ENCODE data around the gene BATF2. TPM values are rescaled to one million over a fixed set of nuclear protein-coding genes. Genes with fewer than 3 reads are reported as not detected.
A peak's percentile ranks its signal among the peaks of the same experiment; 100 is the strongest.

BATF2 gene
- total and polyA plus RNA-seq, 12 donors: 0.66 to 31.8 (median 1.7) TPM

DNA sequence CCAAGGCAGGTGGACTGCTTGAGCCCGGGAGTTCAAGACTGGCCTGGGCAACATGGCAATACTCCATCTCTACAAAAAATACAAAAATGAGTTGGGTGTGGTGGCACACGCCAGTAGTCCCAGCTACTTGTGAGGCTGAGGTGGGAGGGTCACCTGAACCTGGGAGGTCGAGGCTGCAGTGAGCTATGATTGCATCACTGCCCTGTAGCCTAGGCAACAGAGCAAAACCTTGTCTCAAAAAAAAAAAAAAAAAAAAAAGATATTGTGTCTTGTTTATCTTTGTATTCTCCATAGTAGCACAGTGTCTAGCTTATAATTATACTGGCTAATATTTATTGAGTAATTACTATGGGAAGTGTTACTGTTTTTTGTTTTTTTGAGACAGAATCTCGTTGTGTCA, 45.2 kb downstream of the BATF2 start:
- H3K4me3 ChIP-seq: no peak overlapping the region
- no peaks in the 10 kb centered on the region for H3K9me3 ChIP-seq
- intact Hi-C loops (cut with DNase I): no loop called here
- peaks cover 0 to 21% (median 0%) of the 10 kb centered on the region in 7 donors for H3K27me3 ChIP-seq
- TF ChIP-seq, protein P1, sequence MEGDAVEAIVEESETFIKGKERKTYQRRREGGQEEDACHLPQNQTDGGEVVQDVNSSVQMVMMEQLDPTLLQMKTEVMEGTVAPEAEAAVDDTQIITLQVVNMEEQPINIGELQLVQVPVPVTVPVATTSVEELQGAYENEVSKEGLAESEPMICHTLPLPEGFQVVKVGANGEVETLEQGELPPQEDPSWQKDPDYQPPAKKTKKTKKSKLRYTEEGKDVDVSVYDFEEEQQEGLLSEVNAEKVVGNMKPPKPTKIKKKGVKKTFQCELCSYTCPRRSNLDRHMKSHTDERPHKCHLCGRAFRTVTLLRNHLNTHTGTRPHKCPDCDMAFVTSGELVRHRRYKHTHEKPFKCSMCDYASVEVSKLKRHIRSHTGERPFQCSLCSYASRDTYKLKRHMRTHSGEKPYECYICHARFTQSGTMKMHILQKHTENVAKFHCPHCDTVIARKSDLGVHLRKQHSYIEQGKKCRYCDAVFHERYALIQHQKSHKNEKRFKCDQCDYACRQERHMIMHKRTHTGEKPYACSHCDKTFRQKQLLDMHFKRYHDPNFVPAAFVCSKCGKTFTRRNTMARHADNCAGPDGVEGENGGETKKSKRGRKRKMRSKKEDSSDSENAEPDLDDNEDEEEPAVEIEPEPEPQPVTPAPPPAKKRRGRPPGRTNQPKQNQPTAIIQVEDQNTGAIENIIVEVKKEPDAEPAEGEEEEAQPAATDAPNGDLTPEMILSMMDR (IDR thresholded peaks at IDR 0.05): no peak
- 76% methylated on average over 4 of the region's 4 CpGs for WGBS, 2 donors
- ATAC-seq (no peak), DNase-seq (no peak)
- no peak overlapping the region for H3K27ac ChIP-seq
- no peaks in the 10 kb centered on the region for H3K4me1 ChIP-seq
- H3K36me3 ChIP-seq: no peaks in the 10 kb centered on the region

DNA sequence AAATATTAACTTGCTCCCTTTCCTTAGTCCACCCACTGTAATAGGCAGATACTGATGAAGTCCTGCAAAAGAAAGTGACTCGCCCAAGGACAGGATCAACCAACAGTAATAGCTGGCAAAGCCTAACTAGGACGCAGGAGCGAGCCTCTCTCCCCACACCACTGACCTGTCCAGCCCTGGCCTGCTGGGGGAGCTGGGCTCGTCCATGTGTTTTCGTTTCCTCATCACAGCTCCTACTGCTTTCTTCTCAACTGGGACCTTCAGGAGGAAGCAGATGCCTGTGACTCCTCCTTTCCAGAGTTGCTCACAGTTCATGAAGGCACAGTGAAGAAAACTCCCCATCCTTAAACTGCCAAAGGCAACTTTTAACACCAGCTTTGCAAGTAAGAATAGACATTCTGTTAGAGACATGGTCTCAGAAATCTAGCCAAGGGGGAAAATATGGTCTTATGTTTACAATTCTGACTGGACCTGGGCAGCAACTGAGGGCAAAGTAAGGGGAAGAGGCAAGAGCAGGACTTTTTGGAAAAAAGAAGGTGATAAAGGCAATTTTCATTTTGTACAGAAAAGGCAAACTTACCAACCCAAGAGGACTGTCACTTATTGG, 49.5 kb downstream of the BATF2 start:
- Histone ChIP-seq H3K9me3 (no peaks in the 10 kb centered on the region), H3K4me3 (no peak overlapping the region), H3K4me1 (no peaks in the 10 kb centered on the region), H3K27me3 (peaks cover 0 to 8% (median 0%) of the 10 kb centered on the region in 7 donors), H3K36me3 (no peaks in the 10 kb centered on the region), H3K27ac (no peak overlapping the region)
- TF ChIP-seq, protein P1 (IDR thresholded peaks at IDR 0.05): peak in 5 of 9 donors; percentile 11 to 35 (median 18)
- peak in 3 of 8 donors; percentile 65 to 75 (median 65) for ATAC-seq
- 34 to 50% methylated on average over 5 of the region's 5 CpGs for WGBS, 2 donors
- intact Hi-C loops (cut with DNase I): no loop called here
- DNase-seq: no peak

Small RNAs within 50 kb of the gene (microRNA-seq; reads per million reads assigned to microRNA genes)
- 0 reads per million in 2 donors for gene MIR6879

Other genes starting within 250 kb of the BATF2 start
- gene PYGM, start 237.0 kb downstream of the BATF2 start, total RNA-seq: 100 to 1,000 TPM in 8 of 10 donors, 10 to 100 TPM in 2; 76.8 to 249 (median 132) TPM
- 10 to 100 TPM; 11.3 to 90.1 TPM for gene PYGM, start 237.0 kb downstream of the BATF2 start, polyA plus RNA-seq
- 100 to 1,000 TPM; 149 to 201 (median 165) TPM for gene SF1, start 218.4 kb downstream of the BATF2 start, total RNA-seq
- 10 to 100 TPM; 45.6 to 91.1 TPM for gene SF1, start 218.4 kb downstream of the BATF2 start, polyA plus RNA-seq
- gene MAP4K2, start 193.8 kb downstream of the BATF2 start, total RNA-seq: 10 to 100 TPM in 2 of 10 donors, 1 to 10 TPM in 8; 4.6 to 11.3 (median 8.1) TPM
- gene MAP4K2, start 193.8 kb downstream of the BATF2 start, polyA plus RNA-seq: 10 to 100 TPM in 1 of 2 donors, 1 to 10 TPM in 1; 7.8 to 19.9 TPM
- 10 to 100 TPM in 2 of 10 donors, 1 to 10 TPM in 8; 5.8 to 12.5 (median 8.1) TPM for gene MEN1, start 186.4 kb downstream of the BATF2 start, total RNA-seq
- gene MEN1, start 186.4 kb downstream of the BATF2 start, polyA plus RNA-seq: 10 to 100 TPM in 1 of 2 donors, 1 to 10 TPM in 1; 9.9 to 10.7 TPM
- 1 to 10 TPM in 1 of 10 donors, under 1 TPM in 9; 0.04 to 1.3 (median 0.27) TPM for gene CDC42BPG, start 152.3 kb downstream of the BATF2 start, total RNA-seq
- gene CDC42BPG, start 152.3 kb downstream of the BATF2 start, polyA plus RNA-seq: under 1 TPM; 0.17 to 0.37 TPM
- 10 to 100 TPM; 30.7 to 73.1 (median 43.9) TPM for gene EHD1, start 118.3 kb downstream of the BATF2 start, total RNA-seq
- gene EHD1, start 118.3 kb downstream of the BATF2 start, polyA plus RNA-seq: 10 to 100 TPM; 26.0 to 39.7 TPM
- gene ATG2A, start 79.8 kb downstream of the BATF2 start, total RNA-seq: 10 to 100 TPM; 12.4 to 17.7 (median 16.0) TPM
- gene ATG2A, start 79.8 kb downstream of the BATF2 start, polyA plus RNA-seq: 10 to 100 TPM; 14.8 to 18.6 TPM
- 10 to 100 TPM; 13.4 to 29.8 (median 20.4) TPM for gene PPP2R5B, start 72.3 kb downstream of the BATF2 start, total RNA-seq
- gene PPP2R5B, start 72.3 kb downstream of the BATF2 start, polyA plus RNA-seq: 10 to 100 TPM; 26.6 to 30.8 TPM
- not detected for gene GPHA2, start 61.1 kb downstream of the BATF2 start, total RNA-seq
- gene GPHA2, start 61.1 kb downstream of the BATF2 start, polyA plus RNA-seq: not detected
- not detected for gene MAJIN, start 24.9 kb downstream of the BATF2 start, total RNA-seq
- gene MAJIN, start 24.9 kb downstream of the BATF2 start, polyA plus RNA-seq: not detected
- gene ARL2, start 17.2 kb upstream of the BATF2 start, total RNA-seq: 100 to 1,000 TPM in 9 of 10 donors, 10 to 100 TPM in 1; 92.6 to 144 (median 117) TPM
- 100 to 1,000 TPM; 115 to 157 TPM for gene ARL2, start 17.2 kb upstream of the BATF2 start, polyA plus RNA-seq
- gene SNX15, start 30.5 kb upstream of the BATF2 start, total RNA-seq: 10 to 100 TPM; 11.4 to 21.8 (median 15.2) TPM
- 10 to 100 TPM; 14.7 to 23.2 TPM for gene SNX15, start 30.5 kb upstream of the BATF2 start, polyA plus RNA-seq
- gene SAC3D1, start 44.2 kb upstream of the BATF2 start, total RNA-seq: 1 to 10 TPM; 3.8 to 9.3 (median 4.8) TPM
- gene SAC3D1, start 44.2 kb upstream of the BATF2 start, polyA plus RNA-seq: 10 to 100 TPM in 1 of 2 donors, 1 to 10 TPM in 1; 4.7 to 17.3 TPM
- 1 to 10 TPM; 2.1 to 6.8 (median 3.7) TPM for gene NAALADL1, start 61.6 kb upstream of the BATF2 start, total RNA-seq
- 1 to 10 TPM; 8.1 to 9.1 TPM for gene NAALADL1, start 61.6 kb upstream of the BATF2 start, polyA plus RNA-seq
- 1 to 10 TPM in 5 of 10 donors, under 1 TPM in 5; 0.50 to 5.3 (median 1.0) TPM for gene CDCA5, start 87.1 kb upstream of the BATF2 start, total RNA-seq
- gene CDCA5, start 87.1 kb upstream of the BATF2 start, polyA plus RNA-seq: under 1 TPM; 0.45 to 0.80 TPM
- 10 to 100 TPM; 21.5 to 27.7 (median 24.8) TPM for gene ZFPL1, start 87.3 kb upstream of the BATF2 start, total RNA-seq
- gene ZFPL1, start 87.3 kb upstream of the BATF2 start, polyA plus RNA-seq: 10 to 100 TPM; 32.8 to 49.2 TPM
- gene VPS51, start 99.2 kb upstream of the BATF2 start, total RNA-seq: 100 to 1,000 TPM in 6 of 10 donors, 10 to 100 TPM in 4; 79.2 to 123 (median 100) TPM
- 100 to 1,000 TPM in 1 of 2 donors, 10 to 100 TPM in 1; 85.2 to 102 TPM for gene VPS51, start 99.2 kb upstream of the BATF2 start, polyA plus RNA-seq
- 10 to 100 TPM; 38.1 to 87.8 (median 69.5) TPM for gene TM7SF2, start 114.9 kb upstream of the BATF2 start, total RNA-seq
- gene TM7SF2, start 114.9 kb upstream of the BATF2 start, polyA plus RNA-seq: 10 to 100 TPM; 18.5 to 83.6 TPM
- gene ZNHIT2, start 120.7 kb upstream of the BATF2 start, total RNA-seq: 1 to 10 TPM; 4.3 to 8.3 (median 6.5) TPM
- gene ZNHIT2, start 120.7 kb upstream of the BATF2 start, polyA plus RNA-seq: 10 to 100 TPM; 16.5 to 17.5 TPM
- gene FAU, start 125.2 kb upstream of the BATF2 start, total RNA-seq: 100 to 1,000 TPM; 536 to 674 (median 617) TPM
- gene FAU, start 125.2 kb upstream of the BATF2 start, polyA plus RNA-seq: 1,000 to 10,000 TPM; 1,297 to 1,540 TPM
- gene MRPL49, start 125.3 kb upstream of the BATF2 start, total RNA-seq: 10 to 100 TPM; 33.8 to 44.8 (median 39.9) TPM
- 10 to 100 TPM in 1 of 2 donors, 1 to 10 TPM in 1; 6.4 to 39.0 TPM for gene MRPL49, start 125.3 kb upstream of the BATF2 start, polyA plus RNA-seq
- 10 to 100 TPM; 24.1 to 34.0 (median 27.8) TPM for gene SYVN1, start 137.5 kb upstream of the BATF2 start, total RNA-seq
- gene SYVN1, start 137.5 kb upstream of the BATF2 start, polyA plus RNA-seq: 10 to 100 TPM; 22.2 to 24.6 TPM
- not detected for gene SPDYC, start 173.3 kb upstream of the BATF2 start, total RNA-seq
- not detected for gene SPDYC, start 173.3 kb upstream of the BATF2 start, polyA plus RNA-seq
- gene CAPN1, start 185.0 kb upstream of the BATF2 start, total RNA-seq: 100 to 1,000 TPM in 1 of 10 donors, 10 to 100 TPM in 9; 61.6 to 110 (median 82.0) TPM
- gene CAPN1, start 185.0 kb upstream of the BATF2 start, polyA plus RNA-seq: 10 to 100 TPM; 85.0 to 89.3 TPM